GM12878 (cell line): ENCODE measurements around the gene EXD1. TPM values are rescaled to one million over a fixed set of nuclear protein-coding genes. Genes with fewer than 3 reads are reported as not detected.

Experiments used
- ATAC-seq: fragments of 200-7000 bp; cut with Tn5 transposase; 3 replicates; pipeline ENCODE4 v1.9.1; 2020; ENCODE audit warnings: mild to moderate bottlenecking, moderate library complexity
- BruUV-seq: library from RNA; stranded (reverse); fragments of 400-500 nt; replicated peaks from 2 replicates; lab custom pipeline; 2021; lab: Mats Ljungman, UMichigan
- CTCF ChIA-PET: fragments of 300-600 bp; sonication (Branson Sonifier 250); formaldehyde crosslinking; extraction: SDS; loops from one replicate; lab custom pipeline; 2021; ENCODE audit warnings: inconsistent platforms; lab: Yijun Ruan, JAX
- POLR2A ChIA-PET: fragments of 350-600 bp; formaldehyde crosslinking; extraction: SDS; loops from one replicate; lab custom pipeline; 2021; ENCODE audit warnings: inconsistent platforms; lab: Charles Lee
- RAD21 ChIA-PET: fragments of 300-600 bp; sonication (Branson Sonifier 250); formaldehyde crosslinking; loops from one replicate; lab custom pipeline; 2023; ENCODE audit warnings: antibody characterized with exemption; ENCODE audit not compliant: unreplicated experiment; lab: Charles Lee
- SMC1A ChIA-PET: fragments of 300-600 bp; sonication (Branson Sonifier 250); formaldehyde crosslinking; loops from one replicate; lab custom pipeline; 2023; ENCODE audit not compliant: unreplicated experiment, uncharacterized antibody; lab: Charles Lee
- DNase-seq: peaks from one replicate; pipeline ENCODE4 v3.0.0-alpha.2; 2011; ENCODE audit warnings: low read depth, low spot score
- FAIRE-seq: peaks from 3 replicates; lab custom pipeline; 2011; peaks lifted over from hg19 to GRCh38; lab: Jason Lieb, UNC
- H2AFZ ChIP-seq: 2 replicates; pipeline ENCODE4 v1.6.0; 2011; ENCODE audit warnings: low read depth, low read length, control low read depth; ENCODE audit not compliant: control insufficient read depth
- H3K27ac ChIP-seq: 2 replicates; pipeline ENCODE4 v1.5.1; 2011; ENCODE audit warnings: control low read depth; ENCODE audit not compliant: control insufficient read depth, insufficient read depth
- H3K27me3 ChIP-seq, 2 experiments: replicated peaks in 1 of 2; 2 replicates each; pipeline versions ENCODE4 v1.6.0 to v1.6.1; 2011; ENCODE audit warnings: low read length in 1 of 2; ENCODE audit not compliant: control insufficient read depth in 2 of 2, insufficient read depth in 2 of 2
- H3K36me3 ChIP-seq, 2 experiments: 2 replicates each; pipeline ENCODE4 v1.5.1; 2011; ENCODE audit warnings: low read length in 1 of 2; ENCODE audit not compliant: control insufficient read depth in 2 of 2, insufficient read depth in 2 of 2
- H3K4me1 ChIP-seq: 2 replicates; pipeline ENCODE4 v1.6.1; 2011; ENCODE audit warnings: mild to moderate bottlenecking, low read length, moderate library complexity, mixed read lengths; ENCODE audit not compliant: control insufficient read depth, insufficient read depth
- H3K4me2 ChIP-seq: 2 replicates; pipeline ENCODE4 v1.6.0; 2011; ENCODE audit warnings: control low read depth; ENCODE audit not compliant: control insufficient read depth, insufficient read depth
- H3K4me3 ChIP-seq: fragments of 200-600 bp; sonication (generic); 2 replicates; pipeline ENCODE4 v1.5.1; 2016
- H3K79me2 ChIP-seq: 2 replicates; pipeline ENCODE4 v1.6.0; 2011; ENCODE audit warnings: low read length; ENCODE audit not compliant: control insufficient read depth, insufficient read depth
- H3K9ac ChIP-seq: 2 replicates; pipeline ENCODE4 v1.8.0; 2011; ENCODE audit warnings: low read length, control low read depth, mixed read lengths; ENCODE audit not compliant: control insufficient read depth, insufficient read depth
- H3K9me3 ChIP-seq: replicated peaks from 3 replicates; pipeline ENCODE4 v1.5.1; 2011; ENCODE audit warnings: mild to moderate bottlenecking, low read length; ENCODE audit not compliant: control insufficient read depth, insufficient read depth
- H4K20me1 ChIP-seq: 2 replicates; pipeline ENCODE4 v1.6.0; 2011; ENCODE audit not compliant: control insufficient read depth, insufficient read depth
- CBFB ChIP-seq: IDR thresholded peaks from 2 replicates; pipeline ENCODE4 v1.6.1; 2016; ENCODE audit warnings: antibody characterized with exemption, low read depth
- CREB1 ChIP-seq: IDR thresholded peaks from 2 replicates; pipeline ENCODE4 v1.6.1; 2012; ENCODE audit warnings: low read depth, mild to moderate bottlenecking, inconsistent platforms
- IKZF2 ChIP-seq, 2 experiments: fragments of 450-650 bp; IDR thresholded peaks; 2 replicates each; pipeline ENCODE4 v1.6.1; 2017; ENCODE audit warnings: mild to moderate bottlenecking in 2 of 2, moderate library complexity in 2 of 2
- MLLT1 ChIP-seq: fragments of 450-650 bp; IDR thresholded peaks from 2 replicates; pipeline ENCODE4 v1.6.1; 2016; ENCODE audit warnings: mild to moderate bottlenecking
- POLR2A ChIP-seq: IDR thresholded peaks from 2 replicates; pipeline ENCODE4 v1.6.1; 2011; ENCODE audit warnings: low read depth, mild to moderate bottlenecking, low read length
- POLR2AphosphoS5 ChIP-seq: IDR thresholded peaks from 2 replicates; pipeline ENCODE4 v1.6.1; 2011; ENCODE audit warnings: mild to moderate bottlenecking, low read length, inconsistent platforms
- SMAD1 ChIP-seq: fragments of 450-650 bp; IDR thresholded peaks from 2 replicates; pipeline ENCODE4 v1.6.1; 2018; ENCODE audit warnings: mild to moderate bottlenecking, low read depth; ENCODE audit not compliant: partially characterized antibody
- SMARCA5 ChIP-seq: fragments of 450-650 bp; IDR thresholded peaks from 2 replicates; pipeline ENCODE4 v1.6.1; 2017; ENCODE audit warnings: mild to moderate bottlenecking
- SRF ChIP-seq, 2 experiments: IDR thresholded peaks; 2 replicates each; pipeline ENCODE4 v1.6.1; 2011; ENCODE audit warnings: low read depth in 2 of 2, low read length in 2 of 2, mild to moderate bottlenecking in 1 of 2, moderate library complexity in 1 of 2
- TARDBP ChIP-seq: IDR thresholded peaks from 2 replicates; pipeline ENCODE4 v1.6.1; 2016; ENCODE audit warnings: borderline replicate concordance
- in situ Hi-C: fragments of 300-500 bp; cut with MboI; formaldehyde crosslinking; loops from 9 replicates; pipeline ENCODE4 v1.14.3; 2018; ENCODE audit warnings: mixed read lengths
- intact Hi-C: fragments of 100-400 bp; cut with micrococcal nuclease; formaldehyde crosslinking; loops from one replicate; pipeline ENCODE4 v1.14.2; 2022; ENCODE audit not compliant: unreplicated experiment
- polyA plus RNA-seq, 11 experiments: library from polyadenylated mRNA; depleted of rRNA in 4 of 11; unstranded in 6 of 11; stranded (reverse) in 5 of 11; fragments of >200 nt; fragmentation: Nextera tagmentation in 4 of 11; fragmentation: Illumina TruSeq in 1 of 11; extraction: Ambion mirVana in 4 of 11; extraction: Trizol in 1 of 11; gene quantifications; 1 replicate in 1 of 11; 2 replicates in 10 of 11; pipeline versions ENCODE4 v1.2.1 to v1.2.3, GENCODE V29; 2011 to 2016; ENCODE audit warnings: inconsistent platforms in 2 of 11, missing spikeins in 2 of 11, low read depth in 1 of 11
- total RNA-seq, 4 experiments: library from RNA; depleted of rRNA in 3 of 4; stranded (reverse); fragments of >200 nt in 3 of 4; fragmentation: Illumina TruSeq in 1 of 4; extraction: Trizol in 1 of 4; gene quantifications; 2 replicates each; pipeline versions ENCODE4 v1.2.1 to v1.2.3, GENCODE V29; 2013 to 2021

Gene EXD1
- total and polyA plus RNA-seq, 10 of the 15 experiments (the other 5 are each of a cell fraction or from before 2014, with no cell fraction given): 0.19 TPM; not detected in 9

- no peak for ATAC-seq
- Histone ChIP-seq H3K4me3 (no peak overlapping the region), H2AFZ (no peak overlapping the region), H3K4me2 (no peak overlapping the region), H3K4me1 (no peaks in the 10 kb centered on the region), H3K9me3 (no peaks in the 10 kb centered on the region), H3K79me2 (no peaks in the 10 kb centered on the region), H3K27me3 (no peaks in the 10 kb centered on the region), H4K20me1 (no peaks in the 10 kb centered on the region), H3K36me3 (no peaks in the 10 kb centered on the region), H3K27ac (no peak overlapping the region), H3K9ac (no peak overlapping the region)
- ChIA-PET RAD21 (no interaction called here), SMC1A (interaction anchor here (1.0 kb wide), 1 partner anchor 15 kb away, joined by 3 read pairs; no protein-coding TSS in a partner anchor), CTCF (interaction anchor here (1.2 kb wide), 1 partner anchor 17 kb away, joined by 3 read pairs; no protein-coding TSS in a partner anchor), POLR2A (interaction anchor here (0.6 kb wide), 1 partner anchor 286 kb away, joined by 3 read pairs; no protein-coding TSS in a partner anchor)
- in situ Hi-C loops (no loop called here), intact Hi-C loops (no loop called here)
- BruUV-seq: no TSS peak
- TF ChIP-seq TARDBP (no peak), SMAD1 (no peak), CREB1 (no peak), POLR2A (no peak), SRF (IDR thresholded peaks at IDR 0.05; ENCODE audit: low read depth in 2 of 2, low read length in 2 of 2) (no peak), SMARCA5 (no peak), IKZF2 (IDR thresholded peaks at IDR 0.05) (no peak), POLR2AphosphoS5 (no peak), CBFB (no peak), MLLT1 (no peak)
- DNase-seq: no peak
- FAIRE-seq: no peak
Observed at GRCh38 chr15:41169086-41169485, 61.5 kb downstream of the EXD1 start.
